Measurements from ENCODE around the gene SKAP2.
A peak's percentile ranks its signal among the peaks of the same experiment; 100 is the strongest.

Gene SKAP2

DNA sequence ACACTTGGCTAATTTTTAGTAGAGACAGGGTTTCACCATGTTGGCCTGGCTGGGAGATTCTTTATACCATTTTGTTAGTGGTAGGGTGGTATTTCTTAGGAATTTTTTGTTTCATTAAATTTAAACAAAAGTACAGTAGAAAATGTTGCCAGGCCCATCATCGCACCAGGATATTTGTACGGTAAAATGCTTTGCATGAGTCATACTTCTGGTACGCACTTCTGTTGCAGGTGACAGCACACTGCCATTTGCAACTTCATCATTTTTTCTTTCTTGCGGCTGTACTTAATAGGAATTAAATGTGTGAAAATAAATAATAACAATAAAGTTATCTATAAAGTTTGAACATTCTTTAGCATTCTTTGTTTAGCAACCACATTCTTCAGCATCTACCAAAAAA, 195.6 kb downstream of the SKAP2 start:
- TF ChIP-seq, protein P1, sequence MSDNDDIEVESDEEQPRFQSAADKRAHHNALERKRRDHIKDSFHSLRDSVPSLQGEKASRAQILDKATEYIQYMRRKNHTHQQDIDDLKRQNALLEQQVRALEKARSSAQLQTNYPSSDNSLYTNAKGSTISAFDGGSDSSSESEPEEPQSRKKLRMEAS (IDR thresholded peaks at IDR 0.05), result no peak
- TF ChIP-seq ZBTB7A (IDR thresholded peaks at IDR 0.05; ENCODE audit: low read depth) (no peak), CEBPB (IDR thresholded peaks at IDR 0.05) (no peak), RAD21 (IDR thresholded peaks at IDR 0.05; ENCODE audit: low read depth) (no peak), EGR1 (IDR thresholded peaks at IDR 0.05) (no peak), FOXM1 (IDR thresholded peaks at IDR 0.05; ENCODE audit: borderline replicate concordance, low read depth) (no peak), CREB1 (IDR thresholded peaks at IDR 0.05; ENCODE audit: low read depth) (no peak), TCF12 (IDR thresholded peaks at IDR 0.05; ENCODE audit: low read depth) (no peak), TEAD4 (IDR thresholded peaks at IDR 0.05) (no peak), NFIC (IDR thresholded peaks at IDR 0.05) (no peak), TAF1 (IDR thresholded peaks at IDR 0.05; ENCODE audit: low read depth) (no peak), YY1 (IDR thresholded peaks at IDR 0.05; ENCODE audit: low read depth) (no peak), EP300 (IDR thresholded peaks at IDR 0.05; ENCODE audit: borderline replicate concordance) (no peak)
- TF ChIP-seq, protein P2, sequence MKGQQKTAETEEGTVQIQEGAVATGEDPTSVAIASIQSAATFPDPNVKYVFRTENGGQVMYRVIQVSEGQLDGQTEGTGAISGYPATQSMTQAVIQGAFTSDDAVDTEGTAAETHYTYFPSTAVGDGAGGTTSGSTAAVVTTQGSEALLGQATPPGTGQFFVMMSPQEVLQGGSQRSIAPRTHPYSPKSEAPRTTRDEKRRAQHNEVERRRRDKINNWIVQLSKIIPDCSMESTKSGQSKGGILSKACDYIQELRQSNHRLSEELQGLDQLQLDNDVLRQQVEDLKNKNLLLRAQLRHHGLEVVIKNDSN (IDR thresholded peaks at IDR 0.05), result no peak
- TF ChIP-seq, protein P3, sequence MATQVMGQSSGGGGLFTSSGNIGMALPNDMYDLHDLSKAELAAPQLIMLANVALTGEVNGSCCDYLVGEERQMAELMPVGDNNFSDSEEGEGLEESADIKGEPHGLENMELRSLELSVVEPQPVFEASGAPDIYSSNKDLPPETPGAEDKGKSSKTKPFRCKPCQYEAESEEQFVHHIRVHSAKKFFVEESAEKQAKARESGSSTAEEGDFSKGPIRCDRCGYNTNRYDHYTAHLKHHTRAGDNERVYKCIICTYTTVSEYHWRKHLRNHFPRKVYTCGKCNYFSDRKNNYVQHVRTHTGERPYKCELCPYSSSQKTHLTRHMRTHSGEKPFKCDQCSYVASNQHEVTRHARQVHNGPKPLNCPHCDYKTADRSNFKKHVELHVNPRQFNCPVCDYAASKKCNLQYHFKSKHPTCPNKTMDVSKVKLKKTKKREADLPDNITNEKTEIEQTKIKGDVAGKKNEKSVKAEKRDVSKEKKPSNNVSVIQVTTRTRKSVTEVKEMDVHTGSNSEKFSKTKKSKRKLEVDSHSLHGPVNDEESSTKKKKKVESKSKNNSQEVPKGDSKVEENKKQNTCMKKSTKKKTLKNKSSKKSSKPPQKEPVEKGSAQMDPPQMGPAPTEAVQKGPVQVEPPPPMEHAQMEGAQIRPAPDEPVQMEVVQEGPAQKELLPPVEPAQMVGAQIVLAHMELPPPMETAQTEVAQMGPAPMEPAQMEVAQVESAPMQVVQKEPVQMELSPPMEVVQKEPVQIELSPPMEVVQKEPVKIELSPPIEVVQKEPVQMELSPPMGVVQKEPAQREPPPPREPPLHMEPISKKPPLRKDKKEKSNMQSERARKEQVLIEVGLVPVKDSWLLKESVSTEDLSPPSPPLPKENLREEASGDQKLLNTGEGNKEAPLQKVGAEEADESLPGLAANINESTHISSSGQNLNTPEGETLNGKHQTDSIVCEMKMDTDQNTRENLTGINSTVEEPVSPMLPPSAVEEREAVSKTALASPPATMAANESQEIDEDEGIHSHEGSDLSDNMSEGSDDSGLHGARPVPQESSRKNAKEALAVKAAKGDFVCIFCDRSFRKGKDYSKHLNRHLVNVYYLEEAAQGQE (IDR thresholded peaks at IDR 0.05; ENCODE audit: low read depth), result no peak

DNA sequence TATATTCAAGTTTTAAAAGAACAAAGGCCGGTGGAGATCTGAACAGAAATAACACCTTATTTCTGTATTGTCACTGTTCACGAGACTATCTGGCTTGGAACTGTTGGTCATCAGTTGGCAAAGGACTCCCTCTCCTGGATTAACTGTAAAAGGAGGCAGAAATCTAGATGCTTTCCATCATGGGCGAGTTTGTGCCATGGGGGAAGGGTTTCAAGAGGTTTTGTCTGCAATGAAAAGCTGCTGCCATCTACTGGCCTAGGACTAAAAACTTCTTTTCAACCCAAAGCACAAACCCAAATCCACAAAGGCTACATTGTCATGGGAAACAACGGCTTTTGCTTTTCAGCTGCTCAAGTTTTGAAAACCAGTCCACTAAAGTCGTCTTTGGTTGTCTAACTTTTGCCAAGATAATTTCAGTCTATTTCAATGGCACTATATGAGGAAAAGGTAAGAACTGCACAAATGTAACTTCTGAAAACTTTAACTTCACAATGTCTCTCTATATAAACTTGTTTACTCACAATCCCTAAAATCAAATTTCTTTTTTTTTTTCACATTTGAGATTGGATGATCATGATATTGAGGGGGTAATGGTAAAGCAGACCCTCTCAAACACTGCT, 196.8 kb downstream of the SKAP2 start:
- TF ChIP-seq TEAD4 (IDR thresholded peaks at IDR 0.05) (no peak), EP300 (IDR thresholded peaks at IDR 0.05; ENCODE audit: borderline replicate concordance) (no peak), RAD21 (IDR thresholded peaks at IDR 0.05; ENCODE audit: low read depth) (peak; percentile 96), FOXM1 (IDR thresholded peaks at IDR 0.05; ENCODE audit: borderline replicate concordance, low read depth) (no peak)

DNA sequence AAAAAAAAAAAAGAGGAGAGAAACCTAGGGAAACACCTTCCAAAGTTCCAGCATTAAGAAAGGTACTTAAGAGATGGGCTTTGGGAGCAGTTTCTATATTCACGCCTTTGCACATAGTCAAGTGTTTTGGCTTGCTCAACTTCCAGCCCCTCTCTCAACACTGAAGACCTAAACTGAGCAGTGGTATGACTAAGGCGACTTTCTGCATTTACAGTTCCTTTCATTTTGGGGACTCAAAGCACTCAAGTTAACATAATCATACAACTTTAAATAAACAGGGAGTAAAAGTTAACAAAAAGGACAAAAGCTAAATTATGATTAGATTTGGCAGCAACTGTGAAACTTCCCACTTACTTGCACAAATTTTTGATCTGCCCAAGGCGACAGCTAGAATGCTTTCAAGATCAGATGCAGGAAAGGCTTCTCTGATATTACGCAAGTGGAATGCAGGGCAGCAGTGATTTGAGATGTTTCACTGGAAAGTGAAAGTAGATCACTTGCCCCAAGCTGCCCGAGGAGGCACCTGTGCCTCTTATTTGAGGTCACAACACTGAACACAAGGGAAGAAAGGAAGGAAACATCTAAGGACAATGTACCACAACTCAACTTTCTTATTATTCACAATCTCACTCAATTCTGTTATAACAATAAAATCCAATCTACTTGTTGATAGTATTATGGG, 199.5 kb downstream of the SKAP2 start:
- TF ChIP-seq CREB1 (IDR thresholded peaks at IDR 0.05; ENCODE audit: low read depth), result no peak
- TF ChIP-seq EP300 (IDR thresholded peaks at IDR 0.05; ENCODE audit: borderline replicate concordance), result no peak
- TF ChIP-seq TEAD4 (IDR thresholded peaks at IDR 0.05), result no peak
- TF ChIP-seq CEBPB (IDR thresholded peaks at IDR 0.05), result peak; percentile 64; the same call in 1 of the 2 replicates
- TF ChIP-seq, protein P2 (IDR thresholded peaks at IDR 0.05), result no peak
- no peak for TF ChIP-seq RAD21 (IDR thresholded peaks at IDR 0.05; ENCODE audit: low read depth)

DNA sequence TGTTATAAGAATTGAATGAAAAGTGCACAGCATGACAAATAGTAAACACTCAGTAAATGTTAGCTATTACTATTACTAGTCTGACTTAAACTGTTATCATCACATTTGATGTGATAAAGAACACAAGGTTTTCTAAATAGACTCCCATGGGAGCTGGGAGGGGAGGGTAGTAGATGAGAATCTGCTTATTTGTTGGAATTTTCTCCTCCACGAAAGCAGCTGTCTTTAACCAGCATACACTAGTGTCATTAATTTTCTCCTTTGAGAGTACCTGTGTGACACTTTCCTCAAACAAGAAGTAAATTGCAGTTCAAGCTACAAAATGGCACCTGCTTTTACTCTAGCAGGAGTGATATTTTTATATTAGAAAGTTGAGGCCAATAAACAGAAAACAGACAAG, 200.1 kb downstream of the SKAP2 start:
- TF ChIP-seq, protein P2 (IDR thresholded peaks at IDR 0.05), result no peak
- TF ChIP-seq, protein P1 (IDR thresholded peaks at IDR 0.05), result no peak
- TF ChIP-seq YY1 (IDR thresholded peaks at IDR 0.05; ENCODE audit: low read depth) (no peak), TCF12 (IDR thresholded peaks at IDR 0.05; ENCODE audit: low read depth) (no peak), FOXM1 (IDR thresholded peaks at IDR 0.05; ENCODE audit: borderline replicate concordance, low read depth) (no peak), CREB1 (IDR thresholded peaks at IDR 0.05; ENCODE audit: low read depth) (no peak), CEBPB (IDR thresholded peaks at IDR 0.05) (no peak), TAF1 (IDR thresholded peaks at IDR 0.05; ENCODE audit: low read depth) (no peak), EGR1 (IDR thresholded peaks at IDR 0.05) (no peak), TEAD4 (IDR thresholded peaks at IDR 0.05) (no peak), ZBTB7A (IDR thresholded peaks at IDR 0.05; ENCODE audit: low read depth) (no peak), RAD21 (IDR thresholded peaks at IDR 0.05; ENCODE audit: low read depth) (no peak), EP300 (IDR thresholded peaks at IDR 0.05; ENCODE audit: borderline replicate concordance) (no peak), NFIC (IDR thresholded peaks at IDR 0.05) (no peak)
- TF ChIP-seq, protein P3 (IDR thresholded peaks at IDR 0.05; ENCODE audit: low read depth), result no peak

DNA sequence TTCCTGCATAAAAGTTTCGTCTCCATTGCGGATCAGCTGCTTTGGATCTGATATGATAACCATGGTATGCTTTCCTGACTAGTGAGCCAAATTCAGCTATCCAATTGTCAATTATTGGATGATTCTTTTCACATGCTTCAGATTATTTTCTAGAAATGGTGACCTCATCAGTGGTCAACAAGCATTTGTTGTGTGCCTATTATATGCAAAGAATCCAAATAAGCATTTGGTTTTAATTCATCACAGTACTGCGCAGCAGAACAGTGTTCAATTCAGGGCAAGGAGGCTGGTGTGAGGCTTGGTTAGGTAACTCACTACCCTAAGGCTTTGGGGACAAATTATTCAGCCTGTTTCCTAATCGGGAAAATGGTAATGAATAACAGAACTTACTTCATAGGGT, 200.5 kb downstream of the SKAP2 start:
- TF ChIP-seq, protein P3 (IDR thresholded peaks at IDR 0.05; ENCODE audit: low read depth), result no peak
- TF ChIP-seq RAD21 (IDR thresholded peaks at IDR 0.05; ENCODE audit: low read depth) (no peak), NFIC (IDR thresholded peaks at IDR 0.05) (no peak), ZBTB7A (IDR thresholded peaks at IDR 0.05; ENCODE audit: low read depth) (no peak), EGR1 (IDR thresholded peaks at IDR 0.05) (no peak)
- TF ChIP-seq, protein P1 (IDR thresholded peaks at IDR 0.05), result no peak
